WI38 (cell line): ENCODE measurements around the gene LSM8.
"Not testable (repeated sequence)": the region's sequence is repeated elsewhere in the genome, so short reads cannot be mapped to it uniquely, and the experiment has no call there.

Experiments used
- H3K4me3 ChIP-seq: 2 replicates; pipeline ENCODE4 v1.5.1; 2011; ENCODE audit warnings: low read depth, mild to moderate bottlenecking, control low read depth, low read length
- CTCF ChIP-seq: IDR thresholded peaks from 2 replicates; pipeline ENCODE4 v1.5.1; 2012; ENCODE audit warnings: low read depth, mild to moderate bottlenecking, control low read depth, low read length

Gene LSM8

GRCh38 chr7:118224521-118224920 lies 40.6 kb downstream of the LSM8 start, which contains the start of gene ANKRD7:
Gene ANKRD7 (plus strand): TSS chr7:118224704. CDS start chr7:118224831, 127 bp downstream.
- no peak within 1 kb of the TSS for H3K4me3 ChIP-seq

GRCh38 chr7:118232837-118233236 lies 48.9 kb downstream of the LSM8 start:
- TF ChIP-seq CTCF, result no peak
- no peak overlapping the region for H3K4me3 ChIP-seq

More at GRCh38 chr7:118224521-118224920, 40.6 kb downstream of the LSM8 start, which contains the start of gene ANKRD7:
- TF ChIP-seq CTCF, result no peak

DNA sequence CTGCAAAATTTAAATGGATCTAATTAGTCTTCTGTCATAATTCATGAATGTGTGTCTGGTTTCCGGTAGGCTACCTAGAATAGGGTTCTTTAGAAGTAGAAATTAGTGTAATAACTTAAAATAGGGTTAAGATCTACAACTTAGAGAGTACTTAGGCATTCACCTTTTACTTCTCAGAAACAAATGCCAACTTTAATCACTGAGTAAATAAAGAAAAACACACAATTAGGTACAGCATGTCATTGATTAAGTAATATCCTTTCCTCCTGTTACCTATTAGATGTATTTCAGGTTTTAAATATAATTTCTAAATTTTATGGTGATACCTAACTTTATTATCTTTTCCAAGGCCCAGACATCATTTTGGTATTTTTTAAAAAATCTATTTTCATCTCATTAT lies 49.8 kb downstream of the LSM8 start:
- no peak for TF ChIP-seq CTCF
- no peak overlapping the region for H3K4me3 ChIP-seq

GRCh38 chr7:118239014-118239413 lies 55.0 kb downstream of the LSM8 start:
- H3K4me3 ChIP-seq, result no peak overlapping the region
- TF ChIP-seq CTCF, result no peak

DNA sequence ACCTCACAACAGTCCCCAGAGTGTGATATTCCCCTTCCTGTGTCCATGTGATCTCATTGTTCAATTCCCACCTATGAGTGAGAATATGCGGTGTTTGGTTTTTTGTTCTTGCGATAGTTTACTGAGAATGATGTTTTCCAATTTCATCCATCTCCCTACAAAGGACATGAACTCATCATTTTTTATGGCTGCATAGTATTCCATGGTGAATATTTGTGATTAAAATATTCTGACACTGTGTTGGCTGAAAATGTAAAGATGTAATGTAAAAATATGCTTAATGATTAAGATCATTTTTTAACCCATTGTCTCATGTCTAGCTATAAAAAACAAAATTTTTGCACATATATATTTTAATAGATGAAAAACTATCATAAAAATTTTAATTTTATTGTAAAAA lies 56.4 kb downstream of the LSM8 start:
- H3K4me3 ChIP-seq, result not testable (repeated sequence)
